GM12865 (cell line): ENCODE measurements around the gene NES.

Source experiments
- DNase-seq: peaks from one replicate; pipeline ENCODE4 v3.0.0; 2010; ENCODE audit warnings: low read depth
- H3K4me3 ChIP-seq: 2 replicates; pipeline ENCODE4 v1.5.1; 2011; ENCODE audit warnings: mild to moderate bottlenecking, low read depth, low read length, control low read depth
- TF ChIP-seq, protein P1 (sequence below): IDR thresholded peaks from 2 replicates; pipeline ENCODE4 v1.5.1; 2011; ENCODE audit warnings: low read length, control low read depth, low read depth, inconsistent platforms; ENCODE audit not compliant: insufficient read depth; ENCODE audit errors: missing control alignments

The NES gene

GRCh38 chr1:156656806-156657740, 20.1 kb downstream of the NES start:
- TF ChIP-seq, protein P1, sequence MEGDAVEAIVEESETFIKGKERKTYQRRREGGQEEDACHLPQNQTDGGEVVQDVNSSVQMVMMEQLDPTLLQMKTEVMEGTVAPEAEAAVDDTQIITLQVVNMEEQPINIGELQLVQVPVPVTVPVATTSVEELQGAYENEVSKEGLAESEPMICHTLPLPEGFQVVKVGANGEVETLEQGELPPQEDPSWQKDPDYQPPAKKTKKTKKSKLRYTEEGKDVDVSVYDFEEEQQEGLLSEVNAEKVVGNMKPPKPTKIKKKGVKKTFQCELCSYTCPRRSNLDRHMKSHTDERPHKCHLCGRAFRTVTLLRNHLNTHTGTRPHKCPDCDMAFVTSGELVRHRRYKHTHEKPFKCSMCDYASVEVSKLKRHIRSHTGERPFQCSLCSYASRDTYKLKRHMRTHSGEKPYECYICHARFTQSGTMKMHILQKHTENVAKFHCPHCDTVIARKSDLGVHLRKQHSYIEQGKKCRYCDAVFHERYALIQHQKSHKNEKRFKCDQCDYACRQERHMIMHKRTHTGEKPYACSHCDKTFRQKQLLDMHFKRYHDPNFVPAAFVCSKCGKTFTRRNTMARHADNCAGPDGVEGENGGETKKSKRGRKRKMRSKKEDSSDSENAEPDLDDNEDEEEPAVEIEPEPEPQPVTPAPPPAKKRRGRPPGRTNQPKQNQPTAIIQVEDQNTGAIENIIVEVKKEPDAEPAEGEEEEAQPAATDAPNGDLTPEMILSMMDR = peak; percentile 98
- no peak overlapping the region for H3K4me3 ChIP-seq

GRCh38 chr1:156655904-156656516, 21.2 kb downstream of the NES start:
- DNase-seq = no peak
- TF ChIP-seq, protein P1 = no peak

More at GRCh38 chr1:156656806-156657740, 20.1 kb downstream of the NES start:
- peak; percentile 66 for DNase-seq

GRCh38 chr1:156655151-156655903, 21.9 kb downstream of the NES start:
- TF ChIP-seq, protein P1 = no peak
- DNase-seq = no peak
- no peak overlapping the region for H3K4me3 ChIP-seq

More at GRCh38 chr1:156655904-156656516, 21.2 kb downstream of the NES start:
- no peak overlapping the region for H3K4me3 ChIP-seq

DNA sequence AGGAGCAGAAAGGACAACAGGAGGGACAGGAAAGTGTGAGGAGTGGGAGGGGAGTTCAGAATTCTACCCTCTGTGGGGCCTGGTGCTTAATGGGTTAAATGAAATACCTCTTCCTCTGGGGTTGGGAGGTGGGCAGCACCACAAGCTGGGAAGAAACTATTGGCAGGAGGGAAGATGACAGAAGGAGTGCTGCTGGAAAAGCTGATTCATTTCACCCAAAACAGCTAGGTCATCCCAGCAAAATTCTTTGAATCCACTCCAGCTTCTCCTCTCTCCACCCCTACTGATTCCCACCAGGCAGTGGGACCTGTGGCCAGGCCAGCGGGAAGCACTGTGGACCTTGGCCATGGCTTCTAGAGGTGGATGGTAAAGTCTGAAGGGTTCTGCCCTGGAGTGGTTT, 22.5 kb downstream of the NES start:
- no peak for DNase-seq
- TF ChIP-seq, protein P1 = no peak
- no peak overlapping the region for H3K4me3 ChIP-seq

DNA sequence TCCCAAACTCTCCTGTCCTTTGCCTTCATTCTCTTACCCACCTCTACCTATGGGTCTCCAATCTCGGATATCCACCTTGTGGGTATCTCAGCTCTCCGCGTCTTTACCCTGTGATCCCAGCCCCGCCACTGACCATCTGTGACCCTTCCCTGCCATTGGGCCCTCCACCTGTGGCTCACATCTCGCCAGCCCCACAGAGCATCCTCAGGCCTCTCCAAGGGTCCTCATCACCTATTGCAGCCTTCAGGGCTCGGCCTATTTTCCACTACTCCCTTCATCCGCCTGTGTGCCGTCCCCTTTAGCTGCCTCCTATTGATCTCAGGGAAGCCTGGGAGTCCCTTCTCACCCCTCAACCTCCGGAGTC, 24.2 kb downstream of the NES start:
- TF ChIP-seq, protein P1 = no peak
- no peak overlapping the region for H3K4me3 ChIP-seq
- DNase-seq = no peak

- no peak overlapping the region for H3K4me3 ChIP-seq
- TF ChIP-seq, protein P1 = no peak
- DNase-seq = no peak
Measured at GRCh38 chr1:156652131-156652991, 24.8 kb downstream of the NES start.
